GM19395 (cell line): ENCODE results near the gene FOXD4L6.
"Not testable (repeated sequence)": the region's sequence is repeated elsewhere in the genome, so short reads cannot be mapped to it uniquely, and the experiment has no call there.

Experiments
- ATAC-seq: cut with Tn5 transposase; IDR thresholded peaks from one replicate; pipeline ENCODE4 v1.9.1; 2021; ENCODE audit warnings: mild to moderate bottlenecking, moderate library complexity; ENCODE audit not compliant: unreplicated experiment

Gene FOXD4L6

DNA sequence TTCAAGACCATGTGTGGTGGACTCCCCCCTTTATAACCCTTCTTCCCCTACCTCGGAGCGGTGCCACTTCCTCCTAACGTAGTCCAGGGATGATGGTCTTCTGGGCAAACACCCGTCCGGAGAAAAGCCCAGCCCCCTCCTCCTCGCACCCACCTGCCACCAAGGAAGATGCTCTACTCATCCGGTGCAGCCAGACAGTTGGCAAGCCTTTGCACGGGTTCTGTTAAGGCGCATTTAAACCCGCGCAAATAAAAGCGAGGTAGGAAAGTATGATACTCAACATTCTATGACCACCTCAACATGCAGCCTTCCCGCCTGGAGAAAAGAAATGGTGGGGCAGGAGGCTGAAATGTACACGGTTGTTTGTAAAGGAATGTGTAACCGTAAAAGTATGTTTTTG lies at the start of gene FOXD4L6:
FOXD4L6 (minus strand) TSS at position 101 of the 400 bp plus-strand sequence. CDS start 298 bp downstream, outside the sequence.
- ATAC-seq = not testable (repeated sequence)

DNA sequence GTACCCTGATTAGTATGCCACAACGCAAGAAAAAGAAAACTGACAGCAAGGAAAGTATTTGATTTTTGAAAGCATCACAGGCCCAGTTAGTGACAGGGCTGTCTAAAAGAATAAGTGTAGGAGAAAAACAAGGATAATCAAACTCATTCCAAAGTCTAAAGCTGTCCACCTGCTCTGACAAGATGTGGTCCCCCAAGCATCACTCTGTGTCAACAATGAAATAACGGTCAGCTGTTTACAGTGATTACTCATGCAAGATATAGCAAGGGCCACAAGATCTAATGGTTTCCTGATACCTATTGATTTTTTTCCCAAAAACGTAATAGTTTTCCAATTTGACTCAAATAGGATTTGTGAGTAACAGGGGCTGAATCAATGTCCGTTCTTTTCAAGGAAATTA lies 46.5 kb upstream of the FOXD4L6 start:
- not testable (repeated sequence) for ATAC-seq

GRCh38 chr9:41150116-41150515 lies 21.6 kb upstream of the FOXD4L6 start:
- not testable (repeated sequence) for ATAC-seq

DNA sequence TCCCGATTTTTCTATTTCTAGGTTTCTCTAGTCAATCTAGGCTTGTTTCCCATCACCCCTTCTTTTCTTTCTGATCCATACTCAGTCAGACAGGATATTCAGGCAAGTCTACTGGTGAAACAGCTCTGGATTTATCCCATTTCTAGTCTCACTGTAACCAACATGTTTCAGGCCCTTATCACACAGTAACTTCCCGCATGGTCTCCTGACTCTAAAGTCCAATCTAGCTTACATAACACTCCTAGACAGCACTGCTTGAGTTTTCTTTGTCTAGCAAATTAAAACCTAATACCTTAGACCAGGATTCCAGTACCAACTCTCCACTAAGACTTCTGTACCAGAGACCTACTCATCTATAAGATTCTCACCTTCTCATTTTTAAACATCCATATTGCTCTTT lies 13.4 kb upstream of the FOXD4L6 start:
- not testable (repeated sequence) for ATAC-seq

DNA sequence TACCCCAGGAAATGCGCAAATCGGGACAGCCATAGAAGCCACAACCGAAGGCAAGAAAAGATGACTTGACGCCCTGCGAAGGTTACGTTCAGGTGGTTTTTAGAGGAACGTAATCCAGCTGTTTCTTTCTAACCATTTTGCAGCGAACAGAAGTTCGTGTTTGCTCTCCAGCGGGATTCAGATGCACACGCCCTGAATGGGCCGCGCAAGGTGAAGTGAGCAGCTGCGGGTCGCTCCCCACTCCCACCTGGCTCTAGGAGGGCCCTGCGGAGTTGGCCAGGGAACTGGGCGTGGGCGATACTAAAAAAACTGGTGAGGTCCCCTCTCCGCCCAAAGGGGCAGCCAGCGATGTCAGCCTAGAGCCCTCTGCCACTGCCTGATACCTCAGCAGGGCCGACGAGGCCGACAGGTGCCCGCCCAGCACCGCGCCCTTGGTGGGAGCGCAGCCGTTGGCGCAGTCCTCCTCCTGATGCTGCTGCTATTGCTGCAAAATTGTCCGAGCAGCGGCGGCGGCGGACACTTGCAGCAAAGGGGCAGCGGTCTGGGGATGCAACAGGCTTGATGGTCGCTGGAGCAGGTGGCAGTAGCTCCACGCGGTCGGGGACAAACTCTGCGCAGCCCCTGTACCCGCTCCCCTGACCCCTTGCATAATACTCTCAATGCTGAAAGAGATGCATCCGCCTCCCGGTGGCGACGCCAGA lies 1.6 kb downstream of the FOXD4L6 start:
- not testable (repeated sequence) for ATAC-seq

DNA sequence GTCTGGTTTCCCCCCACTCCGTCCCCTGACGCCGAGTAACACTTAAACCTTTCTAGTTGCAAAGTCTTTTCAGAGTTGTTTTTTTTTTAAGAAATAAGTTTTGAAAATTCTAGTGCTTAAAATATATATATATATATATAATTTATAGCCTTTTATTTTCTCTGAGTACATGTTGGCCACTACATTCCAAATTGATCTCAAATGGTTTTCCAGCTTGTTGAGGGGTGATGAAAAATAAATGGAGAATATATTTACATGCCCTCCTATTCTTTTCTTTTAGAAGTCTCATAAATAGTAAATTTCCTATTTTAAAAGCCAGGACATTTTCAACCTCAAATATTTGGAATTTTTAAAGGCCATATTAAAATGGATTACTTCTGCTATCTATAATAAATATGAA lies 2.5 kb downstream of the FOXD4L6 start:
- ATAC-seq = not testable (repeated sequence)

DNA sequence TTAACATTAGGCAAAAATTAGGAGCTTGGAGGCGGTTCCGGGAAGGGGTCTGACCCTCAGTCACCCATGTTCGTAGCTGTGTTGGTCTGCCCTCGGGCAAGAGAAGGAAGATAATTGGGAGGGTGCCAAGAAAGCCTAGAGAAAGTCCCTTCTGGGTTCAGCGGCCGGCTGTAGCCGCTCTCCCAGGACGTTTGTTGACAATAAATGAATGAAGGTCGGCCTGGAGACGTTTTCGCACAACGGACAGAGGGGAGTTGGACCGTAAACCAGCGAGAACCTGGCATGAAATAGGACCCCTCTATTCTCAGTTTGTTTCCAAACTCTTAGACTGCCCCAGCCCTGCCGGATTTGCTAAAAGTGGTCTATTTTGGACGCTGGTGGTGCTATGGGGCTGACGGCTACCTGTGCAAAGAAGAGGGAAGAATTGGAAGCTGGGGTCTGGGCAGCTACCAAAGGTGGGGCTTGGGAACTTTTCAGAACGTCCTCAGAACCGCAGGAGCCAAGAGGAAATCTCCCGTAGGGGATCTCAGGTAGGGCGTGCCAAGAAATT lies 3.3 kb downstream of the FOXD4L6 start:
- not testable (repeated sequence) for ATAC-seq

GRCh38 chr9:41124250-41125108 lies 4.0 kb downstream of the FOXD4L6 start:
- ATAC-seq = not testable (repeated sequence)

- ATAC-seq = not testable (repeated sequence)
Observed at GRCh38 chr9:41123812-41124211, 4.7 kb downstream of the FOXD4L6 start.

DNA sequence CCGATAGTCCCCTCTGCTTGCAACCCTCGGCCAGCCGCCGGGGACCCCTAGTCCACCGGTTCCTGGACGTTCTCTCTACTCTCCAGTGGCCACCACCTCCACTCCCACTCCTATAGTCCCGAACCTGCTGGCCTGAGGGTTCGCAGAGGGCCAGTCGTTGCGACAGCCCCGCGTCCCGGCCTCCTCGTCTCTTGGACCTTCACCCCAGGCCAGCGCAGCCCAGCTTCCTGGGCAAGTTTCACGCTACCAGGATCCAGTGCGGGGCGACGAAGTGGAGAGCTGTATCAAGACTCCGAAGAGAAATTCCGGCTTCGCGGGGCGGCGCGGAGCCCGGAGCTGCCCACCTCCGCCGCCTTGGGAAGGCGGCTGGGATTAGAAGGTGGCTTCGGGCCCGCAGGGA lies 5.1 kb downstream of the FOXD4L6 start:
- ATAC-seq = not testable (repeated sequence)

GRCh38 chr9:41120696-41121095 lies 7.8 kb downstream of the FOXD4L6 start:
- not testable (repeated sequence) for ATAC-seq

- ATAC-seq = not testable (repeated sequence)
Observed at GRCh38 chr9:41119719-41120118, 8.8 kb downstream of the FOXD4L6 start.

- not testable (repeated sequence) for ATAC-seq
Observed at GRCh38 chr9:41119311-41119710, 9.2 kb downstream of the FOXD4L6 start.

GRCh38 chr9:41113348-41113747 lies 15.1 kb downstream of the FOXD4L6 start:
- ATAC-seq = not testable (repeated sequence)

GRCh38 chr9:41111414-41111813 lies 17.1 kb downstream of the FOXD4L6 start:
- not testable (repeated sequence) for ATAC-seq

GRCh38 chr9:41110913-41111312 lies 17.6 kb downstream of the FOXD4L6 start:
- ATAC-seq = not testable (repeated sequence)

DNA sequence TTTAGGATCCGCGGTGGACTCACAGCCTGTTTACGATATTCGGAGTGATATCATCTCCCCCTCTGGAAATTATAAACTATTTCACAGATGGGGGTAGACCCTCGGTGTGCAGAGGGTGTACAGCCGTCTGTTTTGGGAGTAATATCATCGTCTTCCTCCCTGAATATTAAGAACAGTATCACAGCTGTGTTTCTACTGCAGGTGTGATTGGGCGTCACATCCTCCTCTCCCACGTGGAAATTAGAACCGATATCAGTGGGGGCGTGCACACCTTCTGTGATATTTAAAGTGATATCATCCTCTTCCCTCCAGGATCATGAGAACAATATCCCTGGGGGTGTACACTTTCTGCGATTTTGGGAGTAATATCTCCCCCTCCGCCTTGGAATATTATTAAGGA lies 19.2 kb downstream of the FOXD4L6 start:
- ATAC-seq = not testable (repeated sequence)

DNA sequence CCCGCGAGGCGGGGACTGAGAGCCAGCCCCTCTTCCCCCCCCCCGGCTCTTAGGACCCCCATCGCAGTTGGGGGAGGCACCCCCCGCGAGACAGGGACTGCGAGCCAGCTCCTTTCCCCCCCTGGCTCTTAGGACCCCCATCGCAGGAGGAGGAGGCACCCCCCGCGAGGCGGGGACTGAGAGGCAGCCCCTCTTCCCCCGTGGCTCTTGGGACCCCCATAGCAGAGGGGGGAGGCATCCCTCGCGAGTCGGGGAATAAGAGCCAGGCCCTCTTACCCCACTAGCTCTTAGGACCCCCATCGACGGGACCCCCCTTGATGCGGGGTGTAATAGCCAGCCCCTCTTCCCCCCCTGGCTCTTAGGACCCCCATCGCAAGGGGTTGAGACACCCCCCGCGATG lies 19.7 kb downstream of the FOXD4L6 start:
- ATAC-seq = not testable (repeated sequence)

GRCh38 chr9:41106472-41107116 lies 21.9 kb downstream of the FOXD4L6 start:
- ATAC-seq = not testable (repeated sequence)

DNA sequence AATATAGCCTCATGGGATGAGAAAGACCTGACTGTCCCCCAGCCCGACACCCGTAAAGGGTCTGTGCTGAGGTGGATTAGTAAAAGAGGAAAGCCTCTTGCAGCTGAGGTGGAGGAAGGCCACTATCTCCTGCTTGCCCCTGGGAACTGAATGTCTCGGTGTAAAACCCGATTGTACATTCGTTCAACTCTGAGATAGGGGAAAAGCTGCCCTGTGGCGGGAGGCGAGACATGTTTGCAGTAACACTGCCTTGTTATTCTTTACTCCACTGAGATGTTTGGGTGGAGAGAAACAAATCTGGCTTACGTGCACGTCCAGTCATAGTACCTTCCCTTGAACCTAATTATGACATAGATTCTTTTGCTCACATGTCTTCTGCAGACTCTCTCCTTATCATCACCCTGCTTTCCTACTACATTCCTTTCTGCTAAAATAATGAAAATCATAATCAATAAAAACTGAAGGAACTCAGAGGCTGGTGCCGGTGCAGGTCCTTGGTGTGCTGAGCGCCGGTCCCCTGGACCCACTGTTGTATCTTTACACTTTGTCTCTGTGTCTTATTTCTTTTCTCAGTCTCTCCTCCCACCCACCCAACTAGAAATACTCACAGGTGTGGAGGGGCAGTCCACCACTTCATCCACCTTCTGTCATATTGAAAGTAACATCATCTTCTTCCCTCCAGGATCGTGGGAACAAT lies 22.8 kb downstream of the FOXD4L6 start:
- ATAC-seq = not testable (repeated sequence)
